Endothelial cell of umbilical vein (primary cell): Measurements from ENCODE around the gene CARD19. TPM values are rescaled to one million over a fixed set of nuclear protein-coding genes. Genes with fewer than 3 reads are reported as not detected.

Experiments used
- BruUV-seq: library from RNA; stranded (reverse); fragments of 400-500 nt; replicated peaks from 2 replicates; lab custom pipeline; 2021; lab: Mats Ljungman, UMichigan
- CTCF ChIA-PET: fragments of 300-600, 350-600 bp; sonication (Branson Sonifier 250); formaldehyde crosslinking; loops from one replicate; lab custom pipeline; 2021; ENCODE audit warnings: antibody characterized with exemption, inconsistent platforms; lab: Charles Lee
- POLR2A ChIA-PET: fragments of 300-600, 350-600 bp; sonication (Branson Sonifier 250); formaldehyde crosslinking; loops from one replicate; lab custom pipeline; 2021; ENCODE audit warnings: antibody characterized with exemption, inconsistent platforms; lab: Charles Lee
- DNase-seq: peaks from one replicate; pipeline ENCODE4 v3.0.0-alpha.2; 2011; ENCODE audit warnings: low read depth, low spot score
- FAIRE-seq: peaks from 2 replicates; lab custom pipeline; 2011; peaks lifted over from hg19 to GRCh38; lab: Jason Lieb, UNC
- H2AFZ ChIP-seq: 2 replicates; pipeline ENCODE4 v1.6.0; 2012; ENCODE audit warnings: low read depth, low read length, control low read depth, inconsistent platforms
- H3K27ac ChIP-seq: 2 replicates; pipeline ENCODE4 v1.5.1; 2011; ENCODE audit warnings: low read depth, mild to moderate bottlenecking, control low read depth, low read length, moderate library complexity; ENCODE audit not compliant: insufficient read depth
- H3K27me3 ChIP-seq, 2 experiments: 2 replicates each; pipeline versions ENCODE4 v1.6.0 to v1.6.1; 2011; ENCODE audit warnings: low read length in 2 of 2, mixed read lengths in 1 of 2; ENCODE audit not compliant: control insufficient read depth in 2 of 2, insufficient read depth in 2 of 2
- H3K36me3 ChIP-seq, 2 experiments: 2 replicates in 1 of 2; 3 replicates in 1 of 2; pipeline ENCODE4 v1.5.1; 2011; ENCODE audit warnings: low read length in 2 of 2, mild to moderate bottlenecking in 1 of 2, moderate library complexity in 1 of 2; ENCODE audit not compliant: control insufficient read depth in 2 of 2, insufficient read depth in 2 of 2; ENCODE audit errors: extremely low read depth in 1 of 2
- H3K4me1 ChIP-seq: 3 replicates; pipeline ENCODE4 v1.5.1; 2011; ENCODE audit warnings: mild to moderate bottlenecking, low read length; ENCODE audit not compliant: control insufficient read depth, insufficient read depth; ENCODE audit errors: extremely low read depth
- H3K4me2 ChIP-seq: 2 replicates; pipeline ENCODE4 v1.6.1; 2011; ENCODE audit warnings: low read length, control low read depth, mixed read lengths; ENCODE audit not compliant: insufficient read depth
- H3K4me3 ChIP-seq, 3 experiments: fragments of 200-600 bp in 1 of 3; sonication (generic), shearing (Covaris generic) in 1 of 3; replicated peaks in 1 of 3; 2 replicates each; pipeline ENCODE4 v1.5.1; 2011 to 2016; ENCODE audit warnings: control low read depth in 3 of 3, low read length in 3 of 3, mild to moderate bottlenecking in 2 of 3, inconsistent platforms in 1 of 3, low read depth in 1 of 3, moderate library complexity in 1 of 3; ENCODE audit not compliant: insufficient read depth in 1 of 3
- H3K79me2 ChIP-seq: 2 replicates; pipeline ENCODE4 v1.6.0; 2012; ENCODE audit warnings: low read length, inconsistent platforms; ENCODE audit not compliant: control insufficient read depth, insufficient read depth
- H3K9ac ChIP-seq: replicated peaks from 2 replicates; pipeline ENCODE3; 2011; ENCODE audit warnings: low read length, control low read depth; ENCODE audit not compliant: insufficient read depth; ENCODE audit errors: extremely low read depth
- H3K9me1 ChIP-seq: replicated peaks from 3 replicates; pipeline ENCODE4 v1.6.0; 2011; ENCODE audit warnings: mild to moderate bottlenecking, low read length; ENCODE audit not compliant: control insufficient read depth, insufficient read depth; ENCODE audit errors: extremely low read depth
- H3K9me3 ChIP-seq: replicated peaks from 2 replicates; pipeline ENCODE4 v1.5.1; 2012; ENCODE audit warnings: low read length, inconsistent platforms; ENCODE audit not compliant: control insufficient read depth, insufficient read depth
- H4K20me1 ChIP-seq: replicated peaks from 2 replicates; pipeline ENCODE3; 2011; ENCODE audit warnings: mild to moderate bottlenecking, low read length; ENCODE audit not compliant: control insufficient read depth, insufficient read depth; ENCODE audit errors: extremely low read depth
- CTCF ChIP-seq, 2 donors: IDR thresholded peaks; 1 replicate in 1 of 2; 2 replicates in 1 of 2; pipeline ENCODE4 v1.5.1; 2011; ENCODE audit warnings: low read length in 2 of 2, mild to moderate bottlenecking in 2 of 2, moderate library complexity in 2 of 2, control low read depth in 1 of 2, inconsistent platforms in 1 of 2, low read depth in 1 of 2; ENCODE audit not compliant: insufficient read depth in 1 of 2; ENCODE audit errors: extremely low read depth in 1 of 2
- EZH2 ChIP-seq: IDR thresholded peaks from 2 replicates; pipeline ENCODE4 v1.6.1; 2012; ENCODE audit warnings: borderline replicate concordance, low read depth, mild to moderate bottlenecking, moderate library complexity, low read length, inconsistent platforms; ENCODE audit not compliant: severe bottlenecking
- FOS ChIP-seq: IDR thresholded peaks from 2 replicates; pipeline ENCODE4 v1.6.1; 2011; ENCODE audit warnings: mild to moderate bottlenecking, low read length, moderate library complexity, borderline replicate concordance; ENCODE audit not compliant: insufficient read depth
- GATA2 ChIP-seq: IDR thresholded peaks from 2 replicates; pipeline ENCODE4 v1.7.0; 2011; ENCODE audit warnings: low read depth, mild to moderate bottlenecking, moderate library complexity, mixed read lengths, low read length; ENCODE audit not compliant: insufficient read length, insufficient read depth
- JUN ChIP-seq: IDR thresholded peaks from 2 replicates; pipeline ENCODE4 v1.6.1; 2011; ENCODE audit warnings: borderline replicate concordance, low read depth; ENCODE audit not compliant: insufficient read length, insufficient read depth
- MAX ChIP-seq: IDR thresholded peaks from 2 replicates; pipeline ENCODE4 v1.6.1; 2011; ENCODE audit not compliant: insufficient read depth, insufficient read length
- MYC ChIP-seq: IDR thresholded peaks from one replicate; pipeline ENCODE4 v1.6.1; 2011; ENCODE audit warnings: mild to moderate bottlenecking, low read depth, low read length
- POLR2A ChIP-seq: IDR thresholded peaks from 2 replicates; pipeline ENCODE4 v1.6.1; 2012; ENCODE audit warnings: low read depth, mild to moderate bottlenecking, control low read depth, low read length
- POLR2AphosphoS5 ChIP-seq: IDR thresholded peaks from 2 replicates; pipeline ENCODE4 v1.6.1; 2012; ENCODE audit warnings: low read depth, mild to moderate bottlenecking, control low read depth, low read length, moderate library complexity; ENCODE audit not compliant: insufficient read depth
- dilution Hi-C: fragments of 300-500 bp; cut with MboI; formaldehyde crosslinking; loops from one replicate; pipeline ENCODE4 v1.15.0; 2019; ENCODE audit warnings: low sequenced_read_pairs; ENCODE audit not compliant: extremely low pct_ligation_motif_present
- intact Hi-C: fragments of 100-400 bp; cut with micrococcal nuclease; formaldehyde crosslinking; loops from one replicate; pipeline ENCODE4 v1.10.0; 2022
- polyA plus RNA-seq, 4 experiments: library from polyadenylated mRNA; depleted of rRNA in 3 of 4; stranded (reverse) in 3 of 4; unstranded in 1 of 4; fragments of >200 nt; gene quantifications; 2 replicates each; pipeline versions ENCODE4 v1.2.1 to v1.2.3, GENCODE V29; 2011 to 2012; ENCODE audit warnings: missing spikeins in 1 of 4
- total RNA-seq: library from RNA; stranded (reverse); gene quantifications from 2 replicates; pipeline ENCODE4 v1.2.3, GENCODE V29; 2021

The CARD19 gene
- total and polyA plus RNA-seq, 2 donors (not counting 3 experiments of a cell fraction or from before 2014, with no cell fraction given), result 45.7 to 148 TPM

GRCh38 chr9:93098236-93098946 lies 2.4 kb downstream of the CARD19 start:
- Histone ChIP-seq H3K9me3 (no peaks in the 10 kb centered on the region), H3K9me1 (no peaks in the 10 kb centered on the region), H3K4me1 (peaks cover 34% of the 10 kb centered on the region), H3K27me3 (no peaks in the 10 kb centered on the region), H2AFZ (no peak overlapping the region), H3K27ac (peak overlapping the region; percentile 67), H3K36me3 (no peaks in the 10 kb centered on the region), H3K79me2 (peaks cover 63% of the 10 kb centered on the region), H3K4me3 (peak overlapping the region in 2 of 3 experiments; percentile 10 to 12), H3K9ac (peak overlapping the region; percentile 26), H4K20me1 (peaks cover 4% of the 10 kb centered on the region), H3K4me2 (peak overlapping the region; percentile 83)
- dilution Hi-C loops, result no loop called here
- FAIRE-seq (peak; percentile 99), DNase-seq (peak; percentile 98)
- intact Hi-C loops, result loop anchor here (1.0 to 10.0 kb wide), 7 partner anchors 11 to 1066 kb away; partner anchors contain the start of gene IPPK
- TF ChIP-seq MYC (no peak), GATA2 (peak; percentile 20), POLR2A (peak; percentile 37), CTCF (IDR thresholded peaks at IDR 0.05; ENCODE audit: extremely low read depth in 1 of 2, insufficient read depth in 1 of 2, low read depth in 1 of 2, low read length in 2 of 2) (no peak), EZH2 (no peak), POLR2AphosphoS5 (peak; percentile 89), MAX (peak; percentile 17), JUN (peak; percentile 90), FOS (peak; percentile 100)
- ChIA-PET CTCF (interaction anchor here (1.1 to 2.4 kb wide), 6 partner anchors 10 to 216 kb away, joined by 3 to 26 read pairs (median 4); no protein-coding TSS in a partner anchor), POLR2A (no interaction called here)
- BruUV-seq, result no TSS peak
